ENCODE measurements around the gene ANXA2R. TPM values are rescaled to one million over a fixed set of nuclear protein-coding genes. Genes with fewer than 3 reads are reported as not detected.

ANXA2R gene
- total and polyA plus RNA-seq, 9 of the 15 experiments (the other 6 are each of a cell fraction or from before 2014, with no cell fraction given), result 2.1 to 4.8 (median 3.4) TPM

DNA sequence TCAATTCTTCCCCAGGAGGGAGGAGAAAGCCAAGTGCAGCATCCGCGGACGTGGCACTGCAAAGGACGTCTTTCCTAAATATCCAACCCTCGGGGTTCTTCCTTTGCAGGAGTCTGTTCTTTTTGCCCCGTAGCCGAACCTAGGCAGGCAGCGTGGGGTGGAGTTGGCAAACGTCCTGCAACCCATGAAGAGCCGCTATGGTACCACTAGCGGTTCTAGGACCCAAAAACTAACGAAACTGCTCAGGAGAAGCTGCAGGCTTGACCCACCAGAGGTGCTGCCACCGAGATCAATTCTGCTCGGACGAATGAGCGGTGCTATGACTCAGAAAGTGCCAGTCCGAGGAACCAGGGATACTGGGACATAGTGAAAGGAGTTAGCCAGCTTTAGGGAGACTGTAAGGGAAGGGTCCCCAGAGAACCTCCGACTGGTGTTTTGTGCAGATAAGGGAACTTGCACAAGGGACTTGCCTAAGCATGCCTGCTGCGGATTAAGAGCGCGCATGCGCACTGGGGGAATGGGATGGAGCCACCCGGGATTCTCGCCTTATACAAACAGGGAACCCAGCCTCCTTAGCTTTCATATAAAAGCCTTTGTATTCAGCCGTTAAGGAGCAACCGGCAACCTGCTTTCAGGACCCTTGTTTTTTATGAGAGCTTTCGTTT lies 32.7 kb downstream of the ANXA2R start (continued):
- TF ChIP-seq, protein P1, sequence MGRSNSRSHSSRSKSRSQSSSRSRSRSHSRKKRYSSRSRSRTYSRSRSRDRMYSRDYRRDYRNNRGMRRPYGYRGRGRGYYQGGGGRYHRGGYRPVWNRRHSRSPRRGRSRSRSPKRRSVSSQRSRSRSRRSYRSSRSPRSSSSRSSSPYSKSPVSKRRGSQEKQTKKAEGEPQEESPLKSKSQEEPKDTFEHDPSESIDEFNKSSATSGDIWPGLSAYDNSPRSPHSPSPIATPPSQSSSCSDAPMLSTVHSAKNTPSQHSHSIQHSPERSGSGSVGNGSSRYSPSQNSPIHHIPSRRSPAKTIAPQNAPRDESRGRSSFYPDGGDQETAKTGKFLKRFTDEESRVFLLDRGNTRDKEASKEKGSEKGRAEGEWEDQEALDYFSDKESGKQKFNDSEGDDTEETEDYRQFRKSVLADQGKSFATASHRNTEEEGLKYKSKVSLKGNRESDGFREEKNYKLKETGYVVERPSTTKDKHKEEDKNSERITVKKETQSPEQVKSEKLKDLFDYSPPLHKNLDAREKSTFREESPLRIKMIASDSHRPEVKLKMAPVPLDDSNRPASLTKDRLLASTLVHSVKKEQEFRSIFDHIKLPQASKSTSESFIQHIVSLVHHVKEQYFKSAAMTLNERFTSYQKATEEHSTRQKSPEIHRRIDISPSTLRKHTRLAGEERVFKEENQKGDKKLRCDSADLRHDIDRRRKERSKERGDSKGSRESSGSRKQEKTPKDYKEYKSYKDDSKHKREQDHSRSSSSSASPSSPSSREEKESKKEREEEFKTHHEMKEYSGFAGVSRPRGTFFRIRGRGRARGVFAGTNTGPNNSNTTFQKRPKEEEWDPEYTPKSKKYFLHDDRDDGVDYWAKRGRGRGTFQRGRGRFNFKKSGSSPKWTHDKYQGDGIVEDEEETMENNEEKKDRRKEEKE (IDR thresholded peaks at IDR 0.05; ENCODE audit: borderline replicate concordance in 1 of 2, control insufficient read depth in 1 of 2, low read depth in 2 of 2, low read length in 1 of 2), result no peak
- no peak for TF ChIP-seq PHF21A (IDR thresholded peaks at IDR 0.05; ENCODE audit: borderline replicate concordance, low read depth)
- TF ChIP-seq ZFP1 (CRISPR knock-in tag; IDR thresholded peaks at IDR 0.05), result no peak
- TF ChIP-seq NRF1 (conservative IDR thresholded peaks at IDR 0.05 in 1 of 2, IDR thresholded peaks at IDR 0.05 in 1 of 2), result peak; percentile 98
- TF ChIP-seq SMAD4 (CRISPR knock-in tag; conservative IDR thresholded peaks at IDR 0.05), result 0 out of 2 replicates have a peak, but pooled peaks have one; percentile 40
- TF ChIP-seq, protein P2, sequence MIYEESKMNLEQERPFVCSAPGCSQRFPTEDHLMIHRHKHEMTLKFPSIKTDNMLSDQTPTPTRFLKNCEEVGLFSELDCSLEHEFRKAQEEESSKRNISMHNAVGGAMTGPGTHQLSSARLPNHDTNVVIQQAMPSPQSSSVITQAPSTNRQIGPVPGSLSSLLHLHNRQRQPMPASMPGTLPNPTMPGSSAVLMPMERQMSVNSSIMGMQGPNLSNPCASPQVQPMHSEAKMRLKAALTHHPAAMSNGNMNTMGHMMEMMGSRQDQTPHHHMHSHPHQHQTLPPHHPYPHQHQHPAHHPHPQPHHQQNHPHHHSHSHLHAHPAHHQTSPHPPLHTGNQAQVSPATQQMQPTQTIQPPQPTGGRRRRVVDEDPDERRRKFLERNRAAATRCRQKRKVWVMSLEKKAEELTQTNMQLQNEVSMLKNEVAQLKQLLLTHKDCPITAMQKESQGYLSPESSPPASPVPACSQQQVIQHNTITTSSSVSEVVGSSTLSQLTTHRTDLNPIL (CRISPR knock-in tag; IDR thresholded peaks at IDR 0.05), result no peak
- peak; percentile 89 for TF ChIP-seq CBFA2T3 (IDR thresholded peaks at IDR 0.05)
- TF ChIP-seq CBX3 (IDR thresholded peaks at IDR 0.05; ENCODE audit: borderline replicate concordance in 1 of 2, low read length in 2 of 2), result peak in 1 of 2 experiments; percentile 74; a peak in 2 of 3 replicates
- TF ChIP-seq, protein P3, sequence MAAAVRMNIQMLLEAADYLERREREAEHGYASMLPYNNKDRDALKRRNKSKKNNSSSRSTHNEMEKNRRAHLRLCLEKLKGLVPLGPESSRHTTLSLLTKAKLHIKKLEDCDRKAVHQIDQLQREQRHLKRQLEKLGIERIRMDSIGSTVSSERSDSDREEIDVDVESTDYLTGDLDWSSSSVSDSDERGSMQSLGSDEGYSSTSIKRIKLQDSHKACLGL (CRISPR knock-in tag; IDR thresholded peaks at IDR 0.05; ENCODE audit: borderline replicate concordance, poor library complexity, severe bottlenecking), result no peak
- TF ChIP-seq SRSF3 (IDR thresholded peaks at IDR 0.05; ENCODE audit: insufficient read depth, low read length), result no peak
- TF ChIP-seq FOSL1 (tag; conservative IDR thresholded peaks at IDR 0.05), result peak; percentile 59
- TF ChIP-seq NR2C2 (CRISPR knock-in tag; IDR thresholded peaks at IDR 0.05), result no peak
- no peak for TF ChIP-seq NR2C2 (tag; IDR thresholded peaks at IDR 0.05)
- TF ChIP-seq ZNF316 (IDR thresholded peaks at IDR 0.05), result no peak
- no peak for TF ChIP-seq RBM22 (IDR thresholded peaks at IDR 0.05; ENCODE audit: low read depth, low read length, poor library complexity, severe bottlenecking)
- no peak for TF ChIP-seq SIRT6 (IDR thresholded peaks at IDR 0.05; ENCODE audit: low read depth, low read length)
- TF ChIP-seq ZNF586 (CRISPR knock-in tag; conservative IDR thresholded peaks at IDR 0.05), result no peak; the same call in 1 of the 2 replicates
- TF ChIP-seq SMAD2 (IDR thresholded peaks at IDR 0.05; ENCODE audit: low read depth, low read length), result no peak
- no peak for TF ChIP-seq ZNF239 (CRISPR knock-in tag; IDR thresholded peaks at IDR 0.05)
- TF ChIP-seq HDAC2 (IDR thresholded peaks at IDR 0.05), result peak; percentile 21; the same call in 1 of the 2 replicates
- no peak for TF ChIP-seq NR3C1 (CRISPR knock-in tag; IDR thresholded peaks at IDR 0.05)
- TF ChIP-seq NCOA2 (IDR thresholded peaks at IDR 0.05; ENCODE audit: partially characterized antibody in 2 of 2), result peak in 1 of 2 experiments; percentile 66
- TF ChIP-seq ZNF274 (IDR thresholded peaks at IDR 0.05; ENCODE audit: borderline replicate concordance, low read depth, low read length), result no peak

Measured in K562 (cell line).